ENCODE data around the gene BRD1.

Gene BRD1

GRCh38 chr22:49801391-49802060 is 26.1 kb downstream of the BRD1 start:
- no peak for DNase-seq (ENCODE audit: low read depth in 2 of 2)

DNA sequence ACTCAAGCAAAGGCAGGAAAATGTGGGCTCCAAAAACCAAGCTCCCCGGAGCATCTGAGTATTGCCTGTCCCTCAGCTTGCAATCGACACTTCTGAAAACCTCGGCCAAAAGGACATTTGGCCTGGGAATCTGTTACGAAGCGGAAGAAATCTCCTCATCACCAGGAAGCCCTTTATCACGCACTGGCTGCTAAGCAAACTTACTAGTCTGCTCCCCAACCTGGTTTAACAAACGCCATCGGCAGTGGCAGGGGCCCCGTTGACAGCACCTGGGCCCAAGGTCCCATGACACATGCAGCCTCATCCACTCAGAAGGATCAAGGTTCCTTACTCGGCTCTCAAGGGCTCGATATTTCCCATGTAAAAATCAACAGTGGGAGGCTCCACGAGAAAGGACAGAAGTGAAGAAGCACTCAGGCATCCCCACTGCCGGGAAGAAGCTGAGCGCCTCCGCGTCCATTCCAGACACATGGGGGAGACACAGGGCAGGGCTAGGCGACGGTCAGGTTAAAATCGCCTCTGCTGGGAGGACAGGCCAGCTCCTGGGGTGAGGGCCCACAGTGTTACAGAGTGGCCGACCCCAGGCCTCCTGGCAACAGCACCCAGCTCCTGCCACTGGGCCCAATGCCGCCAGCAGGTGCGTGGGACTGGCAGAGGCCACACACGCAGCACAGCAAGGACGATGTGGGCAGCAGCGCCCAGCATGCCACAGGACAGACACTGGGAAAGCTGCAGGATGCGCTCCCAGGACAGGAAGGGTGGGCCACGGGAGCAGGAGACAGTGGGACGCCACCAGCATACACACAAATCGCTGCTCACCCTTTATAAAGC is 27.1 kb downstream of the BRD1 start:
- DNase-seq (ENCODE audit: low read depth in 2 of 2), result no peak

DNA sequence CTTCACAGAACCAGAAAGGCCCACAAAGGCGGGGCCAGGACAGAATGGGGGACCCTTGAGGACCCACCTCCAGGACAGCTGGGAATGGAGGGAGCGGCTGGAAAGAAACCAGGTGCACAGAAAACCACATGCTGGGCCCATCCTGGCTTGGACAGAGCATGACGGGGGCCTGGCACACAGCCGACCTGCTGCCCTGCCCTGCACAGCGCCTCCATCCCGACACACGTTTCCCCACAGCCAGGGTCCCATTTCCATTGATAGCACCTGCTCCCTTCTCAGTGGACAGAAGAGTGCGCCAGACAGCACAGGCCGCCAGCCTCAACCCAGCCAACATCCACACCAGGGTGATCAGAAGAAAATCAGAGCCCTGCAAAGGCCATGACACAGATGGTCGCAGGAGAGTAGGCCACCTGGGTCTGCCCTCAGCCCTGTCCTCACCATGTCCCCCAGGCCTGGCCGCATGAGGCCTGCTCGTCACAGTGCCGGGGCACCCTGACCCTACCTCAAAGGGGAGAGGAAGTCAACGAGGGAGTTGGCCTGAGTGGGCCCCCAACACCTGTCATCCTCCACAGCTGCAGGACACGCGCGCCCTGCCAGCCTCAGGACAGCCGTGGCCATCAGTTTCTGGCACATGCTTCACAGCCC is 28.1 kb downstream of the BRD1 start:
- DNase-seq (ENCODE audit: low read depth in 2 of 2), result no peak

DNA sequence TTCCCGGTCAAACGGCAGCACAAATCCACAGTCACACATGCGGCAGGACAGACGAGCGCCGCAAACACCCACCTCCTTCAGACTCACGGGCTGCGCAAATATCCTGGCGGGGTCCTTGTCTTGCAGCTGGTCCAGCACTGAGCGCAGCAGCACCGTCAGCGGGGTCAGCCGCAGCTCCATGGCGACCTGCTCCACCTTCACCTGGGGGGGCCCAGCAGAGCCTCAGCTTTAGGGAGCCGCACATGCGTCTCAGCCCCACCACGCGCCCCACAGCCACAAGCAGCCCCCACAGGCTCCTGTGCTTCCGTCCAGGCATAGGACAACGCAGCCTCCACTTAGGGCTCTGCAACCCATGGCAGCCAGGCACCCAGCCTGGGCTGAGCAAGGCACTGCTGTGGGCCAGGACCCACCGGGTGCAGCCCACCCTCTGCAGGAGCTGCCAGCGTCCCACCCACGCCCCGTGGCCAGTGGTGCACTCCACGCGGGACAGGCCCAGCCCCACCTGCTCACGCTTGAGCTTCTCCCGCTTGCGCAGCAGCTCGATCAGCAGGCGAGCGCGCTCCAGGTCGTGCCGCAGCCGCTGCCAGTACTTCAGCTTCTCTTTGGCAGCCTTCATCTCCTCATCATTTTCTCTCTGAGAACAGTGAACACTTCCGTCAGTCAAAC is 29.1 kb downstream of the BRD1 start:
- DNase-seq (ENCODE audit: low read depth in 2 of 2), result no peak

GRCh38 chr22:49797706-49798105 is 30.0 kb downstream of the BRD1 start:
- no peak for DNase-seq (ENCODE audit: low read depth in 2 of 2)

DNA sequence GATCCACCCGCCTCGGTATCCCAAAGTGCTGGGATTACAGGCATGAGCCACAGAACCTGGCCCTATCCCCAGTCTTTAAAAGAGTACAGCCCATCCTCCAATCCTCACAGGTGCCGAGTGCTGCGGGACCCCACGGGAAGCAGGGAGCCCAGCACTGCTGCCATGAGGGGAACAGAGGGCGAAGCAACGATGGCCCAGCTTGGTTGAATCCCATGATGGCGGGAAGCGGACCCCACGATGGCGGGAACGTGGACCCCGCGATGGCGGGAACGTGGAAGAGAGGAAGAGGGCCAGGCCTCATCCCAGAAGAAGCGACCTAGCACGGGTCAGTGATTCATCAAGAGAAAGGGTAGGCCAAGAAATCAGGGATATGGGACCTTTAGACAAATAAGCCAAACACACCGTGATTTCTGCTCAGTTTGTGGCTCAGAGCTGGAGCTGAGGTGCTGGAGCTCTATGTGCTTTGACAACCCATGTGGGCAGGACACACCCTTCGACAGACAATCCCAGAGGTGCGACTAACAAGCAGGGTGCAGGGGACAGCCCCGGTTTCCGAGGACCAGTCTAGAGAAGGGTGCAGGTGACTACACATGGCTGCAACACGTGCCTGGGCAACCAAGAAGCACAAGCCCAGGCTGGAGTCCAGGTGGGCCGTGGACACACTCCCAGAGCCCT is 30.9 kb downstream of the BRD1 start:
- no peak for DNase-seq (ENCODE audit: low read depth in 2 of 2)

DNA sequence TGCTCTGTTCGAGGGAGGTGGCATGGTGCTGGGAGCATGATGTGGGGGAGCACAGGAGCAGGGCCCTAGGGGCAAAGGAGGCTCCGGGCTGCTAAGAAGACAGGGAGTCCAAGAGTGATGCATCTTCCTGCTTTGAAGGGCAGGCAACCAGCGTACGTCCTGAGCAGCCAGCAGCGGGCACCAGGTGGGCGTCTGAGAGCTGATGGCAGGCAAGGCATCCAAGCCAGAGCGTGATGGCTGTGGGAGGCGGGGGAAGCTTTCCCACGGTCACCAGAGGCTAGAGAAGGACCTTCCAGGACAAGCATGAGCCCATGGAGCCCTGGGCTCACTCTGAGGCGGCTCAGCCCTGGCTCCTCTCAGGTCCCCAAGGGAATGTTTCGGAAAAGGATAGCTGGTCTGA is 32.2 kb downstream of the BRD1 start:
- no peak for DNase-seq (ENCODE audit: low read depth in 2 of 2)

DNA sequence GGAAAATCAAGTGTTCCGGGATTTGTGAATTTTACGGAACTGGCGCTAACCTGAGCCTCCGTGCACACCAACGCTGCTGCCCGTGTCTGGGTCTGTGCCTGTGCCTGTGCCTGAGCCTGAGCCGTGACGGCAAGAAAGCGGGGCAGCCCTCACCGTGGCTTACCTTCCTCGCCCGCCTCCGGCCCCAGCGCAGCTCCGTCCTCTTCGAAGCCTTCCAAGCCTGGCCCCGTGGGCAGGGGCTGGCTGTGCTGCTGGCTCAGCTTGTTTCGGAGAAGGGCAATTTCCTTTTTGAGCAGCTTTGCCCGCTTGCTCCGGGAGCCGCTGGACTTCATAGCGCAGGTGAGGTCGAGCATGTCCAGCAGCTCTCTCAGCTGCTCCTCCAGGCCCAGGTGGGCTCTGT is 33.8 kb downstream of the BRD1 start:
- no peak for DNase-seq (ENCODE audit: low read depth in 2 of 2)

- no peak for DNase-seq (ENCODE audit: low read depth in 2 of 2)
Measured at GRCh38 chr22:49793296-49793695, 34.4 kb downstream of the BRD1 start.

DNA sequence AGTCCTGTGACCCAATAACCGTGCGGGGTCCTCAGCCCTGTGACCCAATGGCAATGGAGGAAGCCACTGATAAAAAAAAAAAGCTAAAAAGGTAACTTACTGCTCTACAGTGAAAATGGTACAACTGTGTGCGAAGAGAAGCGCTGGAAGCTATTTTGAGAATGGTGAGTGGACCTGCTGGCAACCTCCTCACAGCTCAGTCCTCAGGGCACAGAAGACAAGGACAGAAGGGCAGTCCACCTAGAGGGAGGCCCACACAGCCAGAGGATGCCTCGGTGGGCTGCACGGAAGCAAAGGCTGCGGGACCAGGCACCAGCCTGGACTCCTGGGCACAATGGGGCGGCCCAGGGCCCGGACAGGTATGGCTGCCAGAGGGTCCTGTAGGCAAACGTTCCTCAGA is 35.6 kb downstream of the BRD1 start:
- DNase-seq (ENCODE audit: low read depth in 2 of 2), result no peak

DNA sequence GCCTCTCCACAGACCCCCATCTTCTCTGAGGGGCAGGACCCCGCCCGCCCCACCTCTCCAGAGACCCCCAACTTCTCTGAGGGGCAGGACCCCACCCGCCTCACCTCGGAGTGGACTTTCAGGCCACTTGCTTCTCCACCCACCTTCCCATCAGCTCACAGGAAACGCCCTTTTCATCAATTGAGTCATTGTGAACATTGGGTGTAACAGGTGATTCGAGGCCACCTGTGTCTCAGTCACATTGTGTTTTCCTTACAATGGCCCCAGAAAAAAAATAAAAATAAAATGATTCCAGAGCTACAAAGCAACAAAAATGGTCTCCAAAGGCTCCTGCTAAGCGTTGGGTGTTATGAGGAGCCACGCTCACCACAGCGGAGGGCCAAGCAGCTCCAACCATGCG is 36.0 kb downstream of the BRD1 start:
- no peak for DNase-seq (ENCODE audit: low read depth in 2 of 2)

DNA sequence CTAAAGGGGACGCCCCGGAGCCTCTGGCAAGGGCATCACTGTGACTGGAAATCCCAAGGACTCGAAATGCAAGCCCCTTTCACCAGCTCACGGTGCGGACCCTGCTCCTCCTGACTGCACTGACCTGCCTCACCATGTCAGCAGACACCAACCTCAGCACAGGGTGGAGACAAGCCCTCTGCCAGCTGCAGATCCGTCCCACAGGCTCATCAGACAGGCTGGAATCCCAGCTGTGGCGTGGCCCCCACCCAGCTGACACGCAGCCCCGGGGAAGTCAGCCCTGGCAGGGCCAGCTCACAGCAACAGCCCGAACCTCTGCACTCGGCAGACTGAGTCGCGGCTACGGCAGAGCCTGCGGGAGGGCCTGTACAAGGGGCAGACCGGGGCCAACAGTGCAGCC is 36.8 kb downstream of the BRD1 start:
- no peak for DNase-seq (ENCODE audit: low read depth in 2 of 2)

DNA sequence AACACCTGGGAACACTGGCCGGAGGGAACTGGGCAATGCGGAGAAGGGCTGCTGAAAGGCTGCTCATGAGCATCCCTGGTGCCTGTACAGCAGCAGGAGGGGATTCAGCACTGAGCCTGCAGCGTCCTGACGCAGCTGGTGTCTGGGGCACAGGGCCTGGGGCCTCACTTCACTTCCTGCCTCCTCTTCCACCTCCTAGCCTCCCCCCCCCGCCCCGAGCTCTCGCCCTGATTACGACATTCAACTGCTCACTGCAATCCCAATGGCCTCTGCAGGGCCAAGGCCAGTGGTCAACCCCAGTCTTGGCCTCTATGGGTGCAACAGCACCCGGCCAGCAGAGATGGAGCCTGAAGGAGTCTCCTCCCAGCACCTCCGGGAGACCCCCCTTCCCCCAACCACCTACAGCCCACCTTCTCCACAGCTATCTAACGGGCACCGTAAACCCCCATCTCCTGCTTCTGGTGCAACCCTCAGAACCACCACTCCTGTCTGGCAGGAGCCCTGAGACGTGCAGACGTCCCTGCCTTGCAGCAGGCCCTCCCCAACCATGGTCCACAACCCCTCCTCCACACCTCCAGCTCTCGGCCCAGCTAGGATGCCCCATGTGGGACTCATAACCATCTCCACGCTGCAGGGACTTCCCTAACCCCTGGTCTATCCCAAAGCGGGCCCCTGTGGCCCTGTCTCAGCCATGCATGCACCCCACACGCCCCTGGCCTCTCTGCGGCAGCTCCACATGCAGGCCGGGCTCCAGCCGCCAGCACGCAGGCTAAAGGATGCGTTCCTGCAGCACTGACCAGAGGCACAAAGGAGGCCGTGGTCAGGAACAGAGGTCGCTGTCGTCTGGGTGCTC is 38.2 kb downstream of the BRD1 start:
- no peak for DNase-seq (ENCODE audit: low read depth in 2 of 2)

DNA sequence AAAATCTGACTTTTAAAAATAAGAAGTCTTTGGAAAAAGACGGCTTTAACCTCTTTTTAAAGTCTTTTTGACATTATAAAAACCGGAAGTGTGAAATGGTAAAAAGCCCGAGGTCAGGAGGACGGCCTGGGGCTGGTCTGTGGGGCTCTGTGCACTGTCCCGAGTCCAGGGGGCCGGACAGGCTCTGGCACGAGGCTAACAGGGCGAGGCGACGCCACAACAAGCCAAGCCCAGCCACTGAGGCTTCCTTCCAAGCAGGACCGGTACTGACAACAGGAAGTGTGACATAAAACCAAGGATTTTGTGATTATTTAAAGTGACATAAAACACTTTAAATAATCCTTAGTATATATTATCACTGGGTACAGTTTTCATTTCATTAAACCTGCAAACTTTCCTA is 39.2 kb downstream of the BRD1 start:
- DNase-seq (ENCODE audit: low read depth in 2 of 2), result no peak

- no peak for DNase-seq (ENCODE audit: low read depth in 2 of 2)
Measured at GRCh38 chr22:49787861-49788260, 39.8 kb downstream of the BRD1 start.

GRCh38 chr22:49786976-49787706 is 40.5 kb downstream of the BRD1 start:
- no peak for DNase-seq (ENCODE audit: low read depth in 2 of 2)

- DNase-seq (ENCODE audit: low read depth in 2 of 2), result no peak
Measured at GRCh38 chr22:49785841-49786471, 41.7 kb downstream of the BRD1 start.

DNA sequence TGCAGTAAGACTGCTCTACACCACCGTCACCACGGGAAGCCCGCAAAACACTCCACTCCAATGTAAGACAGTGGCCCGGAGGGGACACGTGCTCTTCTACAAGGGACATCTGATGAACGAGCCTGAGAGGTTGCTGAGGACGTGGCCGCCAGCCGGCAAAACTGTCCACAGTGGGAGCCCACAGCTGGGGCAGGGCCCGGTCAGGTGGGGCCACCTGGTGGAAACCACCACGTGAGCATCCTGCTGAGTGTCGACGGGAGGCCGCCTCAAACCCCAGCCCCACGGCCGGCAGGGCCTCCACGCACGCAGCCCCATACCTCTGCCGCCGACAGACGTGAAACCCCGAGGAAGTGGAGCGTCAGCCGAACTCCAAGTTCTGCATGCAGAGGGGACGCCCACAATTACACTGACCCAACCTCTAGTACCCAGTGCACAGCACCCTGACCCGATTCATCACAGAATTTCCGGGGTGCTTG is 42.6 kb downstream of the BRD1 start:
- no peak for DNase-seq (ENCODE audit: low read depth in 2 of 2)

GRCh38 chr22:49784630-49784971 is 43.1 kb downstream of the BRD1 start:
- DNase-seq (ENCODE audit: low read depth in 2 of 2), result no peak

Data from stimulated activated CD8-positive, alpha-beta memory T cell treated with anti-CD3 and anti-CD28 coated beads, Interleukin-15, amount 100 ng/mL, for 4 hours (primary cell).